Thoracic aorta (tissue), 2 donors: Measurements from ENCODE around the gene ADH1C. TPM values are rescaled to one million over a fixed set of nuclear protein-coding genes. Genes with fewer than 3 reads are reported as not detected.
A peak's percentile ranks its signal among the peaks of the same experiment; 100 is the strongest.
"Not testable (repeated sequence)": the region's sequence is repeated elsewhere in the genome, so short reads cannot be mapped to it uniquely, and the experiment has no call there.

Source experiments
- ATAC-seq: fragments of 150-250 bp; one replicate; pipeline ENCODE4 v1.8.0; 2017; ENCODE audit warnings: low read depth; ENCODE audit not compliant: insufficient number of reproducible peaks, low FRiP score
- DNase-seq: peaks from one replicate; pipeline ENCODE4 v3.0.0-alpha.2; 2020; ENCODE audit warnings: low spot score
- H3K27ac ChIP-seq, 2 donors: fragments of 200-600 bp; sonication (generic); 1 replicate in 1 of 2; 2 replicates in 1 of 2; pipeline ENCODE4 v1.5.1; 2016; ENCODE audit warnings: mild to moderate bottlenecking in 2 of 2, moderate library complexity in 2 of 2
- H3K27me3 ChIP-seq: fragments of 200-600 bp; sonication (generic); replicated peaks from 2 replicates; pipeline ENCODE4 v1.6.0; 2016; ENCODE audit warnings: mild to moderate bottlenecking; ENCODE audit not compliant: insufficient read depth
- H3K36me3 ChIP-seq: fragments of 200-600 bp; sonication (generic); one replicate; pipeline ENCODE4 v1.5.1; 2016
- H3K4me1 ChIP-seq, 2 donors: fragments of 200-600 bp; sonication (generic); 1 replicate in 1 of 2; 2 replicates in 1 of 2; pipeline versions ENCODE4 v1.5.1 to v1.6.0; 2016; ENCODE audit warnings: low read depth in 2 of 2, mild to moderate bottlenecking in 1 of 2; ENCODE audit not compliant: control insufficient read depth in 1 of 2
- H3K4me3 ChIP-seq: fragments of 200-600 bp; sonication (generic); 2 replicates; pipeline ENCODE4 v1.5.1; 2016; ENCODE audit warnings: mild to moderate bottlenecking
- H3K9me3 ChIP-seq: fragments of 200-600 bp; sonication (generic); 2 replicates; pipeline ENCODE4 v1.5.1; 2016
- total RNA-seq, 2 donors: library from RNA; depleted of rRNA; stranded (reverse); fragments of >200 nt; gene quantifications; one replicate each; pipeline versions ENCODE4 v1.1.0 to v1.2.3, GENCODE V29; 2016
- TF ChIP-seq, protein P1 (sequence below): fragments of 200-600 bp; sonication (generic); IDR thresholded peaks from one replicate; pipeline ENCODE4 v1.5.1; 2019; ENCODE audit warnings: antibody characterized with exemption

Gene ADH1C
- total RNA-seq, 2 donors from 2014 or later = 4.5 to 5.4 TPM

DNA sequence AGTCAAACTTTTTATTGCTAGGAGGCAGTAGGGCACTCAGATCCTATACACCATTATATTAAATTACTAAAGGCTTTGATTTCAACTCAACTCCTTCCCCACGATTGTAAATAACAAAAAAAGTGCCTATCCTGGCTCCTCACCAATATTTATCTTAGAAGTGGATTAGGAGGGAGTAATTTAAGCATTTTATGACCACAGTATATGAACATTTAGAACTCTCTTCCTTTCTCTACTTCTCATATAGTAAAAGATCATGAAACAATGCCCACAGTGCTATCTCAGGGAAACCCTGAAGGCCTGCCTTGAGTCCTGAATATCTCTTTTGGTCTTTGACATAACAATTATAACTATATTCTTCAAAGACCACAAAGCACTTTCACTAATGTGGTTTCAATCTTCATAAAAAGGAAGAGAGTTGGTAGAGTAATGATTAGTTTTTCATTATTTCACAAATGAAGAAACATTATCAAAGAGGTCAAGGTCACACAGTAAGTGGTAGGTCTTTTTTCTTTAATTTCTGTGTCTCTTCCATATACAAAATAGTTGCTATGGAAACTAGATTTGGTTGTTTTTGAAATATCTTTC, 29.1 kb upstream of the ADH1C start:
- H3K27me3 ChIP-seq = no peaks in the 10 kb centered on the region
- no peak overlapping the region for H3K4me3 ChIP-seq
- no peaks in the 10 kb centered on the region for H3K9me3 ChIP-seq
- H3K4me1 ChIP-seq = peaks cover 0 to 31% of the 10 kb centered on the region in 2 donors
- H3K36me3 ChIP-seq = no peaks in the 10 kb centered on the region
- ATAC-seq = no peak
- H3K27ac ChIP-seq = peak overlapping the region in 1 of 2 donors; percentile 91
- TF ChIP-seq, protein P1, sequence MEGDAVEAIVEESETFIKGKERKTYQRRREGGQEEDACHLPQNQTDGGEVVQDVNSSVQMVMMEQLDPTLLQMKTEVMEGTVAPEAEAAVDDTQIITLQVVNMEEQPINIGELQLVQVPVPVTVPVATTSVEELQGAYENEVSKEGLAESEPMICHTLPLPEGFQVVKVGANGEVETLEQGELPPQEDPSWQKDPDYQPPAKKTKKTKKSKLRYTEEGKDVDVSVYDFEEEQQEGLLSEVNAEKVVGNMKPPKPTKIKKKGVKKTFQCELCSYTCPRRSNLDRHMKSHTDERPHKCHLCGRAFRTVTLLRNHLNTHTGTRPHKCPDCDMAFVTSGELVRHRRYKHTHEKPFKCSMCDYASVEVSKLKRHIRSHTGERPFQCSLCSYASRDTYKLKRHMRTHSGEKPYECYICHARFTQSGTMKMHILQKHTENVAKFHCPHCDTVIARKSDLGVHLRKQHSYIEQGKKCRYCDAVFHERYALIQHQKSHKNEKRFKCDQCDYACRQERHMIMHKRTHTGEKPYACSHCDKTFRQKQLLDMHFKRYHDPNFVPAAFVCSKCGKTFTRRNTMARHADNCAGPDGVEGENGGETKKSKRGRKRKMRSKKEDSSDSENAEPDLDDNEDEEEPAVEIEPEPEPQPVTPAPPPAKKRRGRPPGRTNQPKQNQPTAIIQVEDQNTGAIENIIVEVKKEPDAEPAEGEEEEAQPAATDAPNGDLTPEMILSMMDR = no peak
- no peak for DNase-seq

DNA sequence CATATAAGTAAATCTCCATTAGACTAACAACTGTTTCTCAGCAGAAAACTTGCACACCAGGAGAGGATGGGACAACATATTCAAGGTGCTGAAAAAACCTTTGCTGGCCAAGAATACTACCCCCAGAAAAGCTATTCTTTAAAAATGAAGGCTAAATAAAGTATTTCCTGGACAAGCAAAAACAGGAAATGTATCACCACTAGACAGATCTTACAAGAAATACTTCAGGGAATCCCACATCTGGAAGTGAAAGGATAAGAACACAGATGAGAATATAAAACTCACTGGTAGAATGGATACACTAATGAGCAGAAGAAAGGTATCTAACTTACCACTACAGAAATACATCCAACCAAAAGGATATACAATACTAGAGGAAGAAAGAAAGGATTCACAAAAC, 27.0 kb upstream of the ADH1C start:
- Histone ChIP-seq H3K27me3 (no peaks in the 10 kb centered on the region), H3K4me1 (peaks cover 0 to 26% of the 10 kb centered on the region in 2 donors), H3K27ac (no peak overlapping the region), H3K4me3 (no peak overlapping the region), H3K36me3 (no peaks in the 10 kb centered on the region), H3K9me3 (peaks cover 4% of the 10 kb centered on the region)
- TF ChIP-seq, protein P1 = no peak
- DNase-seq (no peak), ATAC-seq (no peak)

DNA sequence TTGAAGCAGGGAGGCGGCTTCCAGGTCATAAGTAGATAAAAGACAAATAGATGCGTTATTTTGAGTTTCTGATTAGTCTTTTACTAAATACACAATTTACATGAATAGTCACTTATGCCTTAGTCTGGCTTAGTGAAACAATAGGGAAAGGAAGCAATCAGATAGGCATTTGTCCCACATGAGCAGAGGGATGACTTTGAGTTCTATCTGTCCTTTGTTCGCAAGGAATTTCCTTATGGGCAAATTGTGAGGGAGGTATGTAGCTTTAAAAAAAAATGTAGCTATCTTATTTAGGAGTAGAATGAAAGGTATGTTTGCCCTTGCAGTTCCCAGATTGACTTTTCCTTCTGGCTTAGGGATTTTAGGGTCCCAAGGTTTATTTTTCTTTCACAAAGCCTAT, 26.3 kb upstream of the ADH1C start:
- Histone ChIP-seq H3K4me3 (no peak overlapping the region), H3K4me1 (peaks cover 0 to 21% of the 10 kb centered on the region in 2 donors), H3K36me3 (no peaks in the 10 kb centered on the region), H3K9me3 (peaks cover 4% of the 10 kb centered on the region), H3K27me3 (no peaks in the 10 kb centered on the region), H3K27ac (no peak overlapping the region)
- ATAC-seq (no peak), DNase-seq (no peak)
- TF ChIP-seq, protein P1 = no peak

DNA sequence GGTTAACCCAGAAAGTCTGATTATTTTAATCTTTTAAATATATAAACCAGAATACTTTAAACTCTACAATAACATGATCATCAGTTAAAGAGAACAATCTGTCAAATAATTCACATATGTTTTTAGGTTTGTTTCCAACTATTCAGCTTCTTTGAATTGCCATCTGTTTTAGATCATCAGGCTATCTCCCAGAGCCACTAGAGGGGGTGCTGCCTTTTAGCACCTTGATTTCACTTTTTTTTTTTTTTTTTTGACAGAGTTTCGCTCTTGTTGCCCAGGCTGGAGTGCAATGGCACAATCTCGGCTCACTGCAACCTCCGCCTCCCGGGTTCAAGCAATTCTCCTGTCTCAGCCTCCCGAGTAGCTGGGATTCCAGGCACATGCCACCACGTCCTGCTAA, 24.8 kb upstream of the ADH1C start:
- DNase-seq, H3K4me3 ChIP-seq, ATAC-seq, H3K36me3 ChIP-seq, H3K27ac ChIP-seq, H3K27me3 ChIP-seq: not testable (repeated sequence)
- peaks cover 10% of the 10 kb centered on the region for H3K9me3 ChIP-seq
- H3K4me1 ChIP-seq = peaks cover 0 to 12% of the 10 kb centered on the region in 2 donors

- H3K36me3 ChIP-seq, H3K27me3 ChIP-seq, H3K27ac ChIP-seq, H3K4me3 ChIP-seq, H3K4me1 ChIP-seq, DNase-seq, ATAC-seq: not testable (repeated sequence)
- H3K9me3 ChIP-seq = peaks cover 12% of the 10 kb centered on the region
These were observed 19.9 kb upstream of the ADH1C start for GRCh38 chr4:99372464-99372863.

- H3K36me3 ChIP-seq, H3K4me1 ChIP-seq, H3K27me3 ChIP-seq, DNase-seq, ATAC-seq, H3K27ac ChIP-seq, H3K4me3 ChIP-seq: not testable (repeated sequence)
- H3K9me3 ChIP-seq = peaks cover 12% of the 10 kb centered on the region
These were observed 15.3 kb upstream of the ADH1C start for GRCh38 chr4:99367817-99368216.

GRCh38 chr4:99366491-99366890, 13.9 kb upstream of the ADH1C start:
- no peak for ATAC-seq
- Histone ChIP-seq H3K4me3 (no peak overlapping the region), H3K9me3 (peaks cover 5% of the 10 kb centered on the region), H3K4me1 (peaks cover 6 to 17% of the 10 kb centered on the region in 2 donors), H3K27me3 (no peaks in the 10 kb centered on the region), H3K36me3 (no peaks in the 10 kb centered on the region), H3K27ac (no peak overlapping the region)
- DNase-seq = no peak
- TF ChIP-seq, protein P1 = no peak
